ENCODE measurements around the gene NAALADL2.
A peak's percentile ranks its signal among the peaks of the same experiment; 100 is the strongest.

NAALADL2 gene

DNA sequence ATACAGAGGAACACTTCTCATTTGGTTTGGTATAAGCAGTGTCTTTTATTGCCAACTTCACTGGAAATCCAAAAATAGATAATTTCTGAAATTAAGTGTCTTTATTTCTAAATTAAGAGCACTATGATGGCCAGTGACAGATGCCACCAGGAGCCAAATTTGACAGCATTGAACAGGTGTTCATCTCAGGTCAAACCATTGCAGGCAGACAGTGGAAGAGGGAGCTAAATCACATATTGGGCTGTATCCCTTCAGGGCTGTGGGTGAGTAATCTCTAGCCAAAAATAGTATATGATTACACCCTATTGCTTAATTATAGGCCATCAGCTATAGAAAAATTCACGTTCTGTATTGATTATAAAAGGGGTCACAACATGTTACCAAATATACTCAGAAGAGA lies 457.7 kb downstream of the NAALADL2 start:
- Histone ChIP-seq H3K9me3 (ENCODE audit: control insufficient read depth, low read length) (no peaks in the 10 kb centered on the region), H3K27me3 (replicated peaks; ENCODE audit: control insufficient read depth, insufficient read depth, low read length) (no peaks in the 10 kb centered on the region), H3K4me1 (ENCODE audit: control insufficient read depth, insufficient read depth, low read length) (no peaks in the 10 kb centered on the region), H3K9ac (ENCODE audit: low read length) (no peak overlapping the region), H3K36me3 (ENCODE audit: control insufficient read depth, insufficient read depth, low read length, severe bottlenecking) (no peaks in the 10 kb centered on the region), H3K4me3 (ENCODE audit: low read length) (no peak overlapping the region)
- DNase-seq (ENCODE audit: low read depth): no peak

DNA sequence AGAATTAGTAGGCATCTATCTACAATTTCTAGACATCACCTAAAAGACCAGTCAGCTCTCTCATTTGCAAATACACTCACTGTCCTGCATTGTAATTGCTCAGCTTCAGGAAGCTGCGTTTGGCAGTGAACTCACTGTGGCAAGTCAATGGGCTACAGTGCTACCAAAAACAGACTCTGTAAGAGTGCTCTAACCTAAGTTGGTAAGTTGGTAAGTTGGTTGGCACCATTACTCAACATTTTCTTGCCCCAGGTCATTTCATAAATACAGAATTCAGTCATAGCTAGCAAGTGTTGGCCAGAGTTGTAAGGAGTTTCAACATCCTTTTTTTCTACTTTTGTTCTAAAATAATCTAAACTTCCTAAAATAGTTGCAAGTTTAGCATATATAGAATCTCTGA lies 466.3 kb downstream of the NAALADL2 start:
- no peaks in the 10 kb centered on the region for H3K4me1 ChIP-seq (ENCODE audit: control insufficient read depth, insufficient read depth, low read length)
- no peaks in the 10 kb centered on the region for H3K27me3 ChIP-seq (replicated peaks; ENCODE audit: control insufficient read depth, insufficient read depth, low read length)
- H3K9ac ChIP-seq (ENCODE audit: low read length): no peak overlapping the region
- no peak overlapping the region for H3K4me3 ChIP-seq (ENCODE audit: low read length)
- no peaks in the 10 kb centered on the region for H3K9me3 ChIP-seq (ENCODE audit: control insufficient read depth, low read length)
- DNase-seq (ENCODE audit: low read depth): peak; percentile 51
- no peaks in the 10 kb centered on the region for H3K36me3 ChIP-seq (ENCODE audit: control insufficient read depth, insufficient read depth, low read length, severe bottlenecking)

DNA sequence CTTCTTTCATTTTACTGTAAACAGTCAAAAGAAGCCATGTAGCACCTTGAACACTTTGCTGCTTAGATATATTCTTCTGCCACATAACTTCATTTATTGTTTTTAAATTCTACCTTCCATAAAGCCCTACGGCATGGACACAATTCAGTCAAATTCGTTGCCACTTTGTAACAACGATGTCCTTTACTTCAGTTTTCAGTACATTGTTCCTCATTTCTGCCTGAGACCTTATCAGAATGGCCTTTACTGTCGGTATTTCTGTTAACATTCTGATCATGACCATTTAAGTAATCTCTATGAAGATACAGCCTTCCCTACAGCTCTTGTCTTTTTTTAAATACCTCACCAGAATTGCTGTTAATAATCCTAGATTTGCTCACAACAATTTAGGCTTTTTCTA lies 466.9 kb downstream of the NAALADL2 start:
- Histone ChIP-seq H3K4me1 (ENCODE audit: control insufficient read depth, insufficient read depth, low read length) (no peaks in the 10 kb centered on the region), H3K4me3 (ENCODE audit: low read length) (no peak overlapping the region)

DNA sequence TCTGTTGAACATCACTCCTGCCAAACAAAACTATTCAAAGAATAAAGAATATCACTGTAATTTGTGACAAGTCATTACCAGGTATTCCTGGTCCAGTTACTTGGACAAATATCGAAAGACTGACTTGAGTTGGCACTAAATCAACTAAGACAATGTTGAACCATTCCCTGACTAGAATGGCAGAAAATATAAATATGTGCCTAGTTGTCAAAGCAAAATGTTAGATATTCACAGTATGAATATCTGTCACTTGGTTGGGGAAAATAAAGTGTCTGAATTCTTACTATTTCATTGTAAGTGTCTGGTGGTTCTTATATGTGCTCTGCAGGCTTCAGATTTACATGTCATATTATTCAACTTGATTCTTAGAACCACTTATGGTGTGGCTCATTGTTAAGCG lies 470.2 kb downstream of the NAALADL2 start:
- no peak overlapping the region for H3K9ac ChIP-seq (ENCODE audit: low read length)
- no peaks in the 10 kb centered on the region for H3K36me3 ChIP-seq (ENCODE audit: control insufficient read depth, insufficient read depth, low read length, severe bottlenecking)
- DNase-seq (ENCODE audit: low read depth): no peak
- no peaks in the 10 kb centered on the region for H3K4me1 ChIP-seq (ENCODE audit: control insufficient read depth, insufficient read depth, low read length)
- H3K27me3 ChIP-seq (replicated peaks; ENCODE audit: control insufficient read depth, insufficient read depth, low read length): no peaks in the 10 kb centered on the region
- no peaks in the 10 kb centered on the region for H3K9me3 ChIP-seq (ENCODE audit: control insufficient read depth, low read length)
- no peak overlapping the region for H3K4me3 ChIP-seq (ENCODE audit: low read length)

More for the DNA sequence above, 466.9 kb downstream of the NAALADL2 start:
- Histone ChIP-seq H3K9ac (ENCODE audit: low read length) (no peak overlapping the region), H3K36me3 (ENCODE audit: control insufficient read depth, insufficient read depth, low read length, severe bottlenecking) (no peaks in the 10 kb centered on the region), H3K9me3 (ENCODE audit: control insufficient read depth, low read length) (no peaks in the 10 kb centered on the region), H3K27me3 (replicated peaks; ENCODE audit: control insufficient read depth, insufficient read depth, low read length) (no peaks in the 10 kb centered on the region)
- no peak for DNase-seq (ENCODE audit: low read depth)

DNA sequence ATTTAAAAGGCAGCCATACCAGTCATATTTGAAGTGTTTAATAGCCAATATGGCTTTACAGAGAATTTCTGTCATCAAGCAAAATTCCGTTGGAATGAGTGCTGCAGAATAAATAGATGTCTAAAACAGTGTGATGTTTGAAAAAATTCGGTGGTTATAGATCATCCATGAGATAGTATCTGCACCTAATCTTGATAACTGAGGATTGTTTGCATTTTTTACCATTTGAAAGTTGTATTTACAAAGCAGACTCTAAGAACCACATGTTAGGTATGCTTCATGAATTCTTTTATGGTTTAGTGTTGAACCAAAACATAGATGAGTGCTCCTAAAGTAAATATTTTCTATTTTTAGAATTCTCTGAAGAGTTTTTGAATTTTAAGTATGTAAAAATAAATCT lies 476.1 kb downstream of the NAALADL2 start:
- Histone ChIP-seq H3K4me3 (ENCODE audit: low read length) (no peak overlapping the region), H3K9me3 (ENCODE audit: control insufficient read depth, low read length) (no peaks in the 10 kb centered on the region), H3K9ac (ENCODE audit: low read length) (no peak overlapping the region), H3K4me1 (ENCODE audit: control insufficient read depth, insufficient read depth, low read length) (peaks cover 9% of the 10 kb centered on the region), H3K36me3 (ENCODE audit: control insufficient read depth, insufficient read depth, low read length, severe bottlenecking) (no peaks in the 10 kb centered on the region), H3K27me3 (replicated peaks; ENCODE audit: control insufficient read depth, insufficient read depth, low read length) (no peaks in the 10 kb centered on the region)
- DNase-seq (ENCODE audit: low read depth): peak; percentile 42

DNA sequence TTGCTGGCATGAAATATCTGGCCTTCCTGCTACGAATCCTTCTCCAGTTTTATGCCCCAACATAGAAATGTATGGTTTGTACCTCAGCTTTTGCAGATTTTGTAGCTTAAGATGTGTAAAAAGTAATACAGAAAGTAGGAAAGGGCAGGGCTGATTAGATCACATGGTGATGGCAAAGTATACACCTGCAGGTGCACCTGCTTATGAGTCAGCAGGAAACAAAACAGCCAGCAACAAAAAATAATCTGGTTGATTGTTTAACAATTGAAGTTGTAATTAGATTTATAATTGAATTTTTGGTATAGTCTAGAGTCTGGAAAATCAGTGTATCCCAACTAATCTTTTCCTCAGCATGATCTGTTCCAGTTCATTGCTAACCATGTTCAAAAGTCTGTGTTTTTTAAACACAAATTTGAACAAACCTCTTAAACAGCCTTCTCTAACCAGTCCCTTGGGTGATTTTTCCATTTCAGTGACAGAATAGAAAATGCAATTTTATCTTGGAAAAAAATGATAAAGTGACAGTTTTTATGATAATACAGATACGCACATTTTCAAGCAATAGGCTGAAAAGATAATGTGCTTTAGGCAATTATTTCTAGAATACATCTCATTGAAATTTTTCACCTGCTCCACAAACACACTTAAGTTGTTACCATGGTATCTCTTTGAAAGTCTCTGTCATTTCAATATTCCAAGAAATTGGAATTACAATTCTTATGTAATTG lies 477.4 kb downstream of the NAALADL2 start:
- Histone ChIP-seq H3K4me1 (ENCODE audit: control insufficient read depth, insufficient read depth, low read length) (peaks cover 9% of the 10 kb centered on the region), H3K4me3 (ENCODE audit: low read length) (no peak overlapping the region), H3K36me3 (ENCODE audit: control insufficient read depth, insufficient read depth, low read length, severe bottlenecking) (no peaks in the 10 kb centered on the region), H3K27me3 (replicated peaks; ENCODE audit: control insufficient read depth, insufficient read depth, low read length) (no peaks in the 10 kb centered on the region), H3K9me3 (ENCODE audit: control insufficient read depth, low read length) (no peaks in the 10 kb centered on the region), H3K9ac (ENCODE audit: low read length) (no peak overlapping the region)
- no peak for DNase-seq (ENCODE audit: low read depth)

DNA sequence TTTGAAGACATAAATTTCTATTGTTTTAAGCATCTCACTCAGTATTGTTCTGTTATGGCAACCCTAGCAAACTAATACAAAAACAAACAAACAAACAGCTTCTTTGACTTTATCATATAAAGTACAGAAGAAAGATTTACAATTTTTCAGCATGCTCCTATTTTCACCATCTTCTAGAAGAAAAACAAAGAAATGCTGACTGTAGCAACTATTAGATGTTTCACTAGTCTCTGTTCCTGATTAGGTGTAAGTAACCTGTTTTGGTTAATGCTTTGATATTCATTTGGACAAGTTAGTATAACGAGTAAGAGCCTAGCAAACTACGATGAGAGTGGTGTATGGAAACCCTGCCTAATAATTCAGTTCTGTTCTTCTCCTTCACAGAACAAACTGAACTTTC lies 478.5 kb downstream of the NAALADL2 start:
- H3K9ac ChIP-seq (ENCODE audit: low read length): no peak overlapping the region
- DNase-seq (ENCODE audit: low read depth): no peak
- H3K9me3 ChIP-seq (ENCODE audit: control insufficient read depth, low read length): no peaks in the 10 kb centered on the region
- no peaks in the 10 kb centered on the region for H3K27me3 ChIP-seq (replicated peaks; ENCODE audit: control insufficient read depth, insufficient read depth, low read length)
- H3K36me3 ChIP-seq (ENCODE audit: control insufficient read depth, insufficient read depth, low read length, severe bottlenecking): no peaks in the 10 kb centered on the region
- H3K4me3 ChIP-seq (ENCODE audit: low read length): no peak overlapping the region
- peaks cover 9% of the 10 kb centered on the region for H3K4me1 ChIP-seq (ENCODE audit: control insufficient read depth, insufficient read depth, low read length)

DNA sequence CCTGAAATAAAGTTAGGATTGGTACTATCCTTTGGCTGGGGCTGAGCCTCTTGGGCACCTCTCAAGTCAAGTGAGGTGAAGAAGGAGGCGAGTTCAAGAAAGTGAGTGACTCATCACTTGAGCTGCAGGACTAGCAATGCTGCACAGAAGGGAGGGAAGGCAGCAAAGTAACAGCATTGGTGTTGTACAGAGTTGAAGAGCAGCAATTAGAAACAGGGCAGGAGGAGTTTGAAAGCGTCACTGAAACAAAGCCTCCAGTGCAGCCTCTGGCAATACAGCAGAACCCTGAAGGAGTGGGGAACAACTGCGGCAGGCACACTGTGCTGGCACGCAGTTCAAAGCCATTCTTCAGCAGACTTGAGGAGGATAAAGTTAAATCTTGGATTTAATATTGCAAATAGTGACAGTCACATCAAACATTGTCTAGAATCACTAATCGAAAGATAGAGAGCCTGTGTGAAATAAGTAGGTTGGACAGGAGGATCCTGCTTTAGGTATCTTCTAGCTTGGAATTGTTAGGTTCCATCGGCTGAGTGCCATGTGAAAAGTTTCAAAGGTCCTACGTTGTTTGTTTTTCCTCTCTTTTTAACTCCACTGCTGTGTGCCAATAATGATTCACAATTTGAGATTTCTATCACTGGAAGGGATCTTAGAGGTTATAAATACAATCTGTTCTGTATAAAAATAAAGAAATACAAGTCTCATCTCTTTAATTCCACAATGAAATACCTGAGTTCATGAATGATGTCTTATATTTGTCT lies 479.8 kb downstream of the NAALADL2 start:
- peaks cover 9% of the 10 kb centered on the region for H3K4me1 ChIP-seq (ENCODE audit: control insufficient read depth, insufficient read depth, low read length)
- H3K4me3 ChIP-seq (ENCODE audit: low read length): peak overlapping the region; percentile 64
- DNase-seq (ENCODE audit: low read depth): peak; percentile 74
- H3K9ac ChIP-seq (ENCODE audit: low read length): peak overlapping the region; percentile 14
- no peaks in the 10 kb centered on the region for H3K27me3 ChIP-seq (replicated peaks; ENCODE audit: control insufficient read depth, insufficient read depth, low read length)
- H3K9me3 ChIP-seq (ENCODE audit: control insufficient read depth, low read length): no peaks in the 10 kb centered on the region
- H3K36me3 ChIP-seq (ENCODE audit: control insufficient read depth, insufficient read depth, low read length, severe bottlenecking): no peaks in the 10 kb centered on the region

DNA sequence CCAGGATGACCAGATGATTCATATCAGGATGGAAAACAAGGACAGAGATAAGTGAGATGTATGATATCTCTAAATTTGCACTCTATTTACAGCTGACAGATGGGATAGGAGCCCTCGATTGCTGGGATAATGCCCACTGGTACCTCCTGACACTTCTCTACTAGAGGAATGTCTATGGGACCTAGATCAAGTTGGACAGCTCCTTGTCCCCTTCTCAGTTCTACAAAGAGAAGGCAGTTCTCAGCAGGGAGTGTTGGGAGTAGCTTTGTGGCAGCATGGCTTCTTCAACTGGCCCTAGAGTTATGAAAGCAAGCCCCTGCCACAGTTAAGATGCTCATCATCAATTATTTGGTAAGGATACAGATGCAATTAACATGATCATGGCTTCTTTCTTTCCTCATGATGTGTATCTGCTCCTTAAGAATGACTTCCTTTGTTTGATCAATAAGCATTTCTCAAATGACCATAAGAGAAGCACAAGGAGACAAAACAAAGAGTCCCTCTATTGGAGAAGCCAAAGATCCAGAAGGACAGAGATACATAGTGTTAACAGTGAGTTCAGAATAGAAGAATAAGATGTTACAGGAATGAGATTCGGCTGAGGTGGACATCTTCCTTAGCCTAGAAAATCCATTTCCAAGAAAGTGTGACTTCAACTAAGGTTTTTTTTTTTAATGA lies 481.3 kb downstream of the NAALADL2 start:
- no peaks in the 10 kb centered on the region for H3K36me3 ChIP-seq (ENCODE audit: control insufficient read depth, insufficient read depth, low read length, severe bottlenecking)
- no peaks in the 10 kb centered on the region for H3K27me3 ChIP-seq (replicated peaks; ENCODE audit: control insufficient read depth, insufficient read depth, low read length)
- DNase-seq (ENCODE audit: low read depth): no peak
- no peak overlapping the region for H3K9ac ChIP-seq (ENCODE audit: low read length)
- no peaks in the 10 kb centered on the region for H3K9me3 ChIP-seq (ENCODE audit: control insufficient read depth, low read length)
- peaks cover 9% of the 10 kb centered on the region for H3K4me1 ChIP-seq (ENCODE audit: control insufficient read depth, insufficient read depth, low read length)
- no peak overlapping the region for H3K4me3 ChIP-seq (ENCODE audit: low read length)

DNA sequence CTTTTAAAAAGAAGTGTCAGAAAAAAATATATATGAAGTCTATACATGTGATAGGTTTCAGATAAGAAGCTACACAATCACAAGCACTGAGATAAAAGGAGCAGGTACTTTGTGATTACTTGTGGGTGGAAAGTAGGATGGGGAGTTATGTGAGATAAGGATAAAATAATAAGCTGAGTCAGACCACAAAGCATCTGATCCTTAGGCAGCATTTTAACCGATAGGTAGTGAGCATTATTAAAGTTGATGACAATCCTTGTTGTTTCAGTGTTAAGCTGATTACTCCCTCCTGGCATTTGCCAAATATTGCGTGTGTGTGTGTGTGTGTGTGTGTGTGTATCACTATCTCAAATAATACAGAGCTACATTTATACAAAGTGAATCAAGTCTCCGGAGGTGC lies 483.1 kb downstream of the NAALADL2 start:
- Histone ChIP-seq H3K27me3 (replicated peaks; ENCODE audit: control insufficient read depth, insufficient read depth, low read length) (no peaks in the 10 kb centered on the region), H3K4me1 (ENCODE audit: control insufficient read depth, insufficient read depth, low read length) (peaks cover 15% of the 10 kb centered on the region), H3K4me3 (ENCODE audit: low read length) (no peak overlapping the region), H3K36me3 (ENCODE audit: control insufficient read depth, insufficient read depth, low read length, severe bottlenecking) (no peaks in the 10 kb centered on the region), H3K9ac (ENCODE audit: low read length) (no peak overlapping the region), H3K9me3 (ENCODE audit: control insufficient read depth, low read length) (no peaks in the 10 kb centered on the region)
- no peak for DNase-seq (ENCODE audit: low read depth)

DNA sequence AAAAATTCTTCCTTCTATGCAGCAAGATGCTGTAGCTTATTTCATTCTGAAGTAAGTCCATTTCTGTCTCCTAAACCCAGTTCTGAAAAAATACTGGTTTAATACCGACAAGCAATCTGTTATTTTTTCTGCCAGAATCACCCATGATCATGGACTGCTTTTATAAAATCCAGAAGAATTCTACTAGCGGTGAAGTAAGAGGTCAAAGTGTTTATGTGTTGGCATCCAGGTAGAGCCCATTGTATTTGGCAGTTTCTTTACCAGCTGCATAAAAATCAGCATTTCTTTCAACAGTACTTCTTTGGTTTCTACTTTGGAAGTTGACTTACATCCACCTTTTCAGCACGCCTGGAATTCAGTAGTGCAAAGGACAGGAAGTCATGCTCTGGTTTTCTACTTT lies 484.8 kb downstream of the NAALADL2 start:
- Histone ChIP-seq H3K4me1 (ENCODE audit: control insufficient read depth, insufficient read depth, low read length) (peaks cover 16% of the 10 kb centered on the region), H3K36me3 (ENCODE audit: control insufficient read depth, insufficient read depth, low read length, severe bottlenecking) (no peaks in the 10 kb centered on the region), H3K4me3 (ENCODE audit: low read length) (no peak overlapping the region), H3K9ac (ENCODE audit: low read length) (no peak overlapping the region), H3K27me3 (replicated peaks; ENCODE audit: control insufficient read depth, insufficient read depth, low read length) (no peaks in the 10 kb centered on the region), H3K9me3 (ENCODE audit: control insufficient read depth, low read length) (no peaks in the 10 kb centered on the region)
- no peak for DNase-seq (ENCODE audit: low read depth)

Data from adipocyte (in vitro differentiated cells).